ENCODE results near the gene SORCS3.
"Not testable (repeated sequence)": the region's sequence is repeated elsewhere in the genome, so short reads cannot be mapped to it uniquely, and the experiment has no call there.

Gene SORCS3

GRCh38 chr10:104689547-104689946 lies 48.5 kb downstream of the SORCS3 start:
- TF ChIP-seq CTCF (IDR thresholded peaks at IDR 0.05; ENCODE audit: low read depth, low read length): no peak
- H3K4me3 ChIP-seq (ENCODE audit: low read depth, low read length): no peak overlapping the region

GRCh38 chr10:104690101-104690500 lies 49.0 kb downstream of the SORCS3 start:
- H3K4me3 ChIP-seq (ENCODE audit: low read depth, low read length): no peak overlapping the region
- no peak for TF ChIP-seq CTCF (IDR thresholded peaks at IDR 0.05; ENCODE audit: low read depth, low read length)

- no peak overlapping the region for H3K4me3 ChIP-seq (ENCODE audit: low read depth, low read length)
- TF ChIP-seq CTCF (IDR thresholded peaks at IDR 0.05; ENCODE audit: low read depth, low read length): no peak
Measured at GRCh38 chr10:104690959-104691358, 49.9 kb downstream of the SORCS3 start.

- TF ChIP-seq CTCF (IDR thresholded peaks at IDR 0.05; ENCODE audit: low read depth, low read length): no peak
- H3K4me3 ChIP-seq (ENCODE audit: low read depth, low read length): no peak overlapping the region
Measured at GRCh38 chr10:104694074-104694473, 53.0 kb downstream of the SORCS3 start.

- not testable (repeated sequence) for H3K4me3 ChIP-seq (ENCODE audit: low read depth, low read length)
Measured at GRCh38 chr10:104703262-104703661, 62.2 kb downstream of the SORCS3 start.

GRCh38 chr10:104706886-104707285 lies 65.8 kb downstream of the SORCS3 start:
- no peak for TF ChIP-seq CTCF (IDR thresholded peaks at IDR 0.05; ENCODE audit: low read depth, low read length)
- H3K4me3 ChIP-seq (ENCODE audit: low read depth, low read length): no peak overlapping the region

GRCh38 chr10:104707602-104708459 lies 66.7 kb downstream of the SORCS3 start:
- H3K4me3 ChIP-seq (ENCODE audit: low read depth, low read length): no peak overlapping the region
- TF ChIP-seq CTCF (IDR thresholded peaks at IDR 0.05; ENCODE audit: low read depth, low read length): no peak

- H3K4me3 ChIP-seq (ENCODE audit: low read depth, low read length): no peak overlapping the region
- no peak for TF ChIP-seq CTCF (IDR thresholded peaks at IDR 0.05; ENCODE audit: low read depth, low read length)
Measured at GRCh38 chr10:104711302-104711721, 70.2 kb downstream of the SORCS3 start.

- not testable (repeated sequence) for H3K4me3 ChIP-seq (ENCODE audit: low read depth, low read length)
Measured at GRCh38 chr10:104730593-104730992, 89.5 kb downstream of the SORCS3 start.

Measured in WI38 (cell line).